A172 (cell line): Measurements from ENCODE around the gene CST9. TPM values are rescaled to one million over a fixed set of nuclear protein-coding genes. Genes with fewer than 3 reads are reported as not detected.

Source experiments
- DNase-seq: peaks from one replicate; pipeline ENCODE4 v3.0.0-alpha.2; 2015; ENCODE audit warnings: low spot score
- total RNA-seq: library from RNA; depleted of rRNA; stranded (reverse); fragments of >200 nt; shearing (Covaris generic); gene quantifications from 2 replicates; pipeline ENCODE4 v1.2.3, GENCODE V29; 2014; rRNA removed

The CST9 gene
- not detected in 2 replicates for total RNA-seq

GRCh38 chr20:23605867-23606651, at the start of gene CST9:
Gene CST9 (minus strand): TSS chr20:23605917. CDS start chr20:23605864, 53 bp downstream.
- DNase-seq: no peak

DNA sequence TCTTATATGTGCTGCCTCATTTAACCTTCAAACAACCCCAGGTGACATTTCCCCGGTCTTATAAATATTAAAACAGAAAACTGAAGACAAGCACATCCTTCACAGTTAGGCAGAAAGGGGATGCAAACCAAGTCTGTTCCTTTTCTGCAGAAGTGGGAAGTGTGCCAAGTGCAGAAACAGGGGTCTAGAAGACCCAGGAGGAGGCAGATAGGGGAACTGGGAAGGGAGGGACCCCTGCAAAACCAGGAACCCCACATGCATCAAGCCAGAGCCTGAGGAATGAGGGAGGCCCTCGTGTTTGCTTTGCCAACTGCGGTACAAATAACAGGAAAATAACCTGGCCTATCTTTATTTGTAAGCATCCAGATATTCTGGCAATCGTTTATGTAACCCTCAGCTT, 49.0 kb upstream of the CST9 start:
- DNase-seq: no peak

- no peak for DNase-seq
These were observed 48.3 kb upstream of the CST9 start for GRCh38 chr20:23654000-23654399.

- no peak for DNase-seq
These were observed 47.8 kb upstream of the CST9 start for GRCh38 chr20:23653400-23653938.

GRCh38 chr20:23652926-23653325, 47.2 kb upstream of the CST9 start:
- no peak for DNase-seq

DNA sequence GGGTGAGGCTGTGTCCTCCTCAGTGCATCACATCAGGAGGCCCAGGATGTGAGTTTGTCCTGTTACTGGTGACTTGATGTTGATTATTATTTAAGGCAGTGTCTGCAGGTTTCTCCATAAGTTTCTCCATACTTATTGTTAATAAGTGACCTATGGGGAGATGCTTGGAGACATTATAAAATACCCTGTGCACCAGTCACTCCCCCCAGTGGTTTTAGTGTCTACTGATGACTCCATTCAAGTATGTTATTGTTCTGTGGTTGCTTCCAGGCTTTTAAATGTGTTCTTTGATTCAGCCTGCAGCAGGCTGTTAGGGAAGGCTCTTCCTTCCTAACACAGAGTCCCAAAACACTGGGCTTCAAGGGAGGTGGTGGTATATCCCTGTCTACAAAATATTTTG, 46.7 kb upstream of the CST9 start:
- no peak for DNase-seq

- no peak for DNase-seq
These were observed 45.4 kb upstream of the CST9 start for GRCh38 chr20:23651117-23651516.

- no peak for DNase-seq
These were observed 44.2 kb upstream of the CST9 start for GRCh38 chr20:23649830-23650417.

- DNase-seq: no peak
These were observed 43.5 kb upstream of the CST9 start for GRCh38 chr20:23649242-23649641.

GRCh38 chr20:23647346-23647745, 41.6 kb upstream of the CST9 start:
- DNase-seq: no peak

DNA sequence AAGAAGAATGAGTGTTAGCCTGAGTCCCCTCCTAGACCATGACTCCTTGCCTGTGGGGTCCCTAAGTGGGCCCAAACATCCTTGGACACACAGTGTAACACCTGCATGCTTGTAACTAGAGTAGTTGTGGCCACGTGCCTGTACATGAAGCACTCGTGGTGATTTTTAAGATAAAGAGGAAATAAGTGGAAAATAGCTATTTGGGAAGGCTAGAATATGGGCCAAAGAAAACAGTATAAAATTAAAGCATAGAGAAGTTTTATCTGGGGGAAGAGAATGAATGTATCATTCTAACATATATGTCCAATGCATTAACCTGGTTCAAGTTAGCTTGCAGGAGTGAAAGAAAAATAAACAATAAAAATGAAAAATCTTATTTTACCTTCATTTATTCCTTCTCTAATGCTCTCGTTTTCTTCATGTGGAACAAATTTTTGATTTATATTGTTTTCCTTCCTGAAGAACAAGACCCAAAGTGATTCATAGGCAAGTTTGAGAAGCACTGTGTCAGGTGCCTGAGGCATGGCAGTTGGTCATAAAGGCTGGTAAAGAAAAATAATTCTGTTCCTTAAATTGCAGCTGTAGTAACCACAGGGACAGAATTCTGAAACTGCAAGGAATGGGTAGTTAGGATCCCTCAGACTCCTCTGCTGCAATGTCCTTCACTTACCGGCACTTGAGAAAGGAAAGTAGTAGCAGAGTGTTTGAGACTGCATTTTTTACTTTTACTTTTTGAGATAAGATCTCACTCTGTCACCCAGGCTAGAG, 40.6 kb upstream of the CST9 start:
- no peak for DNase-seq

GRCh38 chr20:23645575-23645974, 39.9 kb upstream of the CST9 start:
- no peak for DNase-seq

- DNase-seq: no peak
These were observed 38.4 kb upstream of the CST9 start for GRCh38 chr20:23644164-23644563.

DNA sequence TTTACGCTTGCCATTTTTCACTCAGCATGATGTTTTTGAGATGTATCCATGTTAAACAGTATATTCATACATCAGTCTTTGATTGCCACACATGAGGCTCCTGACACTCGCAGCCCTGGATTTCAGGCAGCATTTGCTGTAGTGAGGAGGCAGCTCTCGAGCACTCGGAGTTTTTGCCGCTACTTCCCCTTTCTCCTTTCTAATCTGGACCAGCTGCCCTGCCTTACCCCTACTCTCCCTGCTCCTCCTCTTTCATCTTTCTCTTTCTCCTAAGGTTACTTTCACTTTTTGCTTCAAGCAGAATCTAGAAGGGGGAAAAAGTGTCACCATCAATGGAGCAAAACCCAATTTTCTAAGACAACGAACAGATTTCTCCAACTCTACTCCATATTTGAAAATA, 37.9 kb upstream of the CST9 start:
- no peak for DNase-seq

DNA sequence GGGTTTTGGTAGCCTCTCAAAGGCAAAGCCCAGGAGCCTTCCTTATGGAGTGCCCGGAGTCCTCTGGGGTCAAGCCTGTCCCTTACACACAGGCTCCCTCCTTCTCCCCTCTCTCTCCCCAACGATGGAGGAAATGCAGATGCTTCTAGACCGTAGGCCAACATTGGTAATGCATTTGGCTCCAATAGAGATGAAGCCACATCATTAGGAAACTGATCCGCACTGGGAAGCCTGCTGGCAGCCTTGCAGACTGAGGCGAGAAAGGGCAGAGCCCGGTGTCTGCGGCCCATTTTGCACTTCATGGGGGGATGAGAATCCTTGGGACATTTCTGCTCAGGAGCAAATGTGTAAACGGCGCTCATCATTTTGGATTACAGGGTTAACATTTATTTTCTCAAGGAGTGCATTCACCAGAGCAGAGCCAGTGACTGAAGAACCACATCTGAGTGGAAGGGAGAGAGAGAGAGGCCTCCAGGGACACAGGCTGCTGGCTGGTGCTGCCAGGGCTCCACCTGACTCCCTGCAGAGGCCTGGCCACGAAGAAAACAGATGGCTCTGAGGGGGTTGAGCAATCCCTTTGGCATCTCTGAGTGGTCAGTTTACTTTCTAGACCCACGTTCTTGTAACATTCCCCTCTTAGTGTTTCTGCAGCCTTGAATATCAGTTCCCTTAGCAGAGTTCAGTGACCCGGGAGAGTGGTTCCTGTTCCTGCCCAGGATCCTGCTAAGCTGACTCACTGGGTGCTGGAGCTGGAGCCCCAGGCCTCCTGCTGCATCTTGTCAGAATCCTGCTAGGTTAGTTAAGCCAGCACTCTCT, 36.4 kb upstream of the CST9 start:
- peak; percentile 78 for DNase-seq

GRCh38 chr20:23640671-23641667, 35.3 kb upstream of the CST9 start:
- DNase-seq: no peak

GRCh38 chr20:23640018-23640601, 34.4 kb upstream of the CST9 start:
- DNase-seq: no peak

GRCh38 chr20:23639490-23639958, 33.8 kb upstream of the CST9 start:
- no peak for DNase-seq

DNA sequence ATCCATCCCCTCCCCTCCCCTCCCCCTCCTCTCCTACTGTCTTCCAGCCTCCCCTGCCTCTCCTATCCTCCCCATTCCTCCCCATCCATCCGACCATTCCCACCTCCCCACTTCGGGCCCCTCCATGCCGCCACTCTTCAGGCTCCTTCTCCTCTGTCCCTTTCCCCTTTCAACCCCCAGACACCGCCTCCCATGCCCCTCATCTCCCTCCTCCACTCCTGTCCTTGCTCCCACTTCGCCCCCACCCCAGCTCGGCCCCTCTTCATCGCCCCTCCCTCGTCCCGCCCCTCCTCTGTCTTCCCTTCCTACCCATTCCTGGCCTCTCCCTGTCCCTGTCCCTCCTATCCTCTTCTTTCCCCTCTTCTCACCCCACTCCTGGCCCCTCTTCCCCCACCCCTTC, 32.6 kb upstream of the CST9 start:
- no peak for DNase-seq
